Caco-2 (cell line): ENCODE measurements around the gene CENPX. TPM values are rescaled to one million over a fixed set of nuclear protein-coding genes. Genes with fewer than 3 reads are reported as not detected.

Experiments used
- BruUV-seq: library from RNA; stranded (reverse); fragments of 400-500 nt; replicated peaks from 2 replicates; lab custom pipeline; 2021; lab: Mats Ljungman, UMichigan
- CTCF ChIA-PET: fragments of 300-600 bp; sonication (Branson Sonifier 250); formaldehyde crosslinking; loops from one replicate; lab custom pipeline; 2022; ENCODE audit warnings: antibody characterized with exemption; lab: Charles Lee
- POLR2A ChIA-PET: fragments of 300-600 bp; sonication (Branson Sonifier 250); formaldehyde crosslinking; loops from one replicate; lab custom pipeline; 2022; ENCODE audit warnings: antibody characterized with exemption; lab: Charles Lee
- DNase-seq, 2 experiments: peaks; one replicate each; pipeline versions ENCODE4 v3.0.0 to v3.0.0-alpha.2; 2020 to 2022
- H3K27me3 ChIP-seq: replicated peaks from 2 replicates; pipeline ENCODE4 v1.6.0; 2011; ENCODE audit warnings: low read length; ENCODE audit not compliant: control insufficient read depth, insufficient read depth
- H3K36me3 ChIP-seq: 2 replicates; pipeline ENCODE4 v1.5.1; 2011; ENCODE audit warnings: low read length; ENCODE audit not compliant: control insufficient read depth, insufficient read depth
- H3K4me1 ChIP-seq: fragments of 250-450 bp; sonication (Bioruptor Pico); 2 replicates; pipeline ENCODE4 v1.5.1; 2020; ENCODE audit warnings: mild to moderate bottlenecking
- H3K4me3 ChIP-seq: 2 replicates; pipeline ENCODE4 v1.5.1; 2011; ENCODE audit warnings: low read depth, mild to moderate bottlenecking, control low read depth, low read length
- H3K9me3 ChIP-seq: fragments of 250-450 bp; sonication (Bioruptor Pico); 2 replicates; pipeline ENCODE4 v1.5.1; 2020; ENCODE audit warnings: mild to moderate bottlenecking, moderate library complexity
- H3K27ac Mint-ChIP-seq: one replicate; pipeline ENCODE4 v1.8.0; 2022; ENCODE audit warnings: mixed read lengths; ENCODE audit not compliant: unreplicated experiment
- H3K27me3 Mint-ChIP-seq: one replicate; pipeline ENCODE4 v1.8.0; 2022; ENCODE audit warnings: mixed read lengths; ENCODE audit not compliant: insufficient read depth, unreplicated experiment
- H3K36me3 Mint-ChIP-seq: one replicate; pipeline ENCODE4 v1.8.0; 2022; ENCODE audit warnings: mild to moderate bottlenecking, mixed read lengths; ENCODE audit not compliant: insufficient read depth, unreplicated experiment
- H3K4me1 Mint-ChIP-seq: one replicate; pipeline ENCODE4 v1.8.0; 2022; ENCODE audit warnings: low read depth, mixed read lengths; ENCODE audit not compliant: unreplicated experiment
- H3K4me3 Mint-ChIP-seq: one replicate; pipeline ENCODE4 v1.8.0; 2022; ENCODE audit warnings: mild to moderate bottlenecking, moderate library complexity, mixed read lengths; ENCODE audit not compliant: unreplicated experiment
- H3K9me3 Mint-ChIP-seq: one replicate; pipeline ENCODE4 v1.8.0; 2022; ENCODE audit warnings: mixed read lengths; ENCODE audit not compliant: unreplicated experiment
- intact Hi-C: fragments of 100-400 bp; cut with micrococcal nuclease; formaldehyde crosslinking; loops from one replicate; pipeline ENCODE4 v1.10.0; 2022; ENCODE audit not compliant: unreplicated experiment
- total RNA-seq: library from RNA; stranded (reverse); gene quantifications from 2 replicates; pipeline ENCODE4 v1.2.3, GENCODE V29; 2022
- TF ChIP-seq, protein P1 (sequence below), 2 experiments: fragments of 200-600 bp in 1 of 2; IDR thresholded peaks; 1 replicate in 1 of 2; 2 replicates in 1 of 2; pipeline versions ENCODE4 v1.5.1 to v1.8.0; 2011 to 2022; ENCODE audit warnings: antibody characterized with exemption in 1 of 2, control low read depth in 1 of 2, inconsistent platforms in 1 of 2, low read depth in 1 of 2, low read length in 1 of 2, mild to moderate bottlenecking in 1 of 2, moderate library complexity in 1 of 2; ENCODE audit not compliant: insufficient read depth in 1 of 2, severe bottlenecking in 1 of 2, unreplicated experiment in 1 of 2

Gene CENPX
- total RNA-seq, 1 experiment from 2014 or later: 85.3 TPM

DNA sequence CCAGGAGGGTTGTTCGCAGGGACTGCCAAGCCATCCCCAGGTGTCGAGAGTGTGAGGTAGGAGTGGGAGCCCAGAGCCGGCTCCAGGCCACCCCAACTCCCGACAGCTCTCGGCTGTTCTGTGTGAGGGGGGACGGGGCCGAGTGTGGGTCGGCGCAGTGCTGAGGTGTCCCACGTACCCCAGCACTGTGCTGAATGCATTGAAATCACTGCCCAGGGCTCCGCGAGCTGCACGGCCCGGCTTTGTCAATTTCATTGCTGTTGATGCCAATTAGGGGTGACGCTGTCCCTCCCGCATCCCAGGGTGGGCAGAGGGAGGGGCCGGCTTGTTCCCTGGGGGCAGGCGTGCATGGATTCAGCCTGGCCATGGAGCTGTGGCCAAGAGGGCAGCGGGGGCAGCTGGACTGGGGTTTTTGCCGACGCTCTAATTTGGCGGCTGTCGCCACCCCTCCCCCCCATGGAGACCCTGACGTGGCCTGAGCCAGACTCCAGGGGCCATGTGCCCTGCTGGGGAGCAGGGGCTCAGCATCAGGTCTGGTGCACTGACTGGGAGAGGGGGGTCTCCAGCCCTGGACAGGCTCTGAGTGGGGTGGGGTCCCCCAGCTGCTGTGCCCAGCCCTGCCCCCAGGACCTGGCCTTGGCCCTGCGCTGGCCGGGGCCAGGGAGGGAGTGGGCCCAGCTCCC is 14.3 kb downstream of the CENPX start:
- Histone ChIP-seq H3K4me3 (no peak overlapping the region), H3K4me1 (peaks cover 10% of the 10 kb centered on the region), H3K9me3 (no peaks in the 10 kb centered on the region), H3K36me3 (no peaks in the 10 kb centered on the region), H3K27me3 (no peaks in the 10 kb centered on the region)
- Mint-ChIP-seq H3K4me1 (no peaks in the 10 kb centered on the region), H3K36me3 (peaks cover 17% of the 10 kb centered on the region), H3K27ac (no peak overlapping the region), H3K4me3 (no peak overlapping the region), H3K9me3 (no peaks in the 10 kb centered on the region), H3K27me3 (no peaks in the 10 kb centered on the region)
- BruUV-seq: no TSS peak
- CTCF ChIA-PET: no interaction called here
- no peak for DNase-seq
- TF ChIP-seq, protein P1, sequence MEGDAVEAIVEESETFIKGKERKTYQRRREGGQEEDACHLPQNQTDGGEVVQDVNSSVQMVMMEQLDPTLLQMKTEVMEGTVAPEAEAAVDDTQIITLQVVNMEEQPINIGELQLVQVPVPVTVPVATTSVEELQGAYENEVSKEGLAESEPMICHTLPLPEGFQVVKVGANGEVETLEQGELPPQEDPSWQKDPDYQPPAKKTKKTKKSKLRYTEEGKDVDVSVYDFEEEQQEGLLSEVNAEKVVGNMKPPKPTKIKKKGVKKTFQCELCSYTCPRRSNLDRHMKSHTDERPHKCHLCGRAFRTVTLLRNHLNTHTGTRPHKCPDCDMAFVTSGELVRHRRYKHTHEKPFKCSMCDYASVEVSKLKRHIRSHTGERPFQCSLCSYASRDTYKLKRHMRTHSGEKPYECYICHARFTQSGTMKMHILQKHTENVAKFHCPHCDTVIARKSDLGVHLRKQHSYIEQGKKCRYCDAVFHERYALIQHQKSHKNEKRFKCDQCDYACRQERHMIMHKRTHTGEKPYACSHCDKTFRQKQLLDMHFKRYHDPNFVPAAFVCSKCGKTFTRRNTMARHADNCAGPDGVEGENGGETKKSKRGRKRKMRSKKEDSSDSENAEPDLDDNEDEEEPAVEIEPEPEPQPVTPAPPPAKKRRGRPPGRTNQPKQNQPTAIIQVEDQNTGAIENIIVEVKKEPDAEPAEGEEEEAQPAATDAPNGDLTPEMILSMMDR (IDR thresholded peaks at IDR 0.05; ENCODE audit: insufficient read depth in 1 of 2, low read depth in 1 of 2, low read length in 1 of 2, severe bottlenecking in 1 of 2, unreplicated experiment in 1 of 2): no peak
- intact Hi-C loops: no loop called here
- POLR2A ChIA-PET: no interaction called here

DNA sequence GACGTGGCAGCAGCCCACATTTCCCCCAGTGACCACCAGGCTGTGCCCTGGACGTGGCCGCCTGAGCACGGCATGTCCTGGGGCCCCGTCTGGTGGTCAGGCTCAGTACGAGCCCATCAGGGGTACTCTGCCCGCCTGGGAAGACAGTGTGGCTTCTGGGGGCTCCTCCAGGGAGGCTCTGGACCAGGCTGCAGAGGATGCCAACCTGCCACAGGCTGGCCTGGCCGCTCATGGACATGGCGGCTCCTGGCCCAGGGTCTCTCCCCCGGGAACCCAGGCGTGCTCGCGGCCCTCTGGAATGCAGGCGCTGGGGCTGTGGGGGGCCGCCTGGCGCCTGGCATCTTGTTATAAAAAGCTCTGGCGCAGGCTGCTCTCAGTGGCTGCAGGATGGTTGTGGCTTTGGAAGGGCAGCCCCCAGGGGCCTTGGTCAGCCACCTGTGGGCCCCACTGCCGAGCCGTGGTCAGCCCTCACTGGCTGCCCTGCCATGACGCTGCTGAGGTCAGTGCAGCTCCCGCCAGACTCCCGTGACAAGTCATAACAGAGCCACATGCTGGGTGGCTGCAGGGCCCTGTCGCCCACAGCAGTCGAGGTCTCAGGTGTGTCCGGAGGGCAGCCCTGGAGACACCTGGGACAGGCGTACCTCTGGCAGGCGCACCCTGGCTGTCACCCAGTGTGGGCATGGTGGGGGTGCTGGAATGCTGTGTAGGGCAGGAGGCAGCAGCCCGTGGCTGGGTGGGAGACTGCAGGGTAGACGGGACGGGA is 15.0 kb downstream of the CENPX start:
- no TSS peak for BruUV-seq
- Histone ChIP-seq H3K9me3 (no peaks in the 10 kb centered on the region), H3K36me3 (no peaks in the 10 kb centered on the region; the same call in 1 of the 2 replicates), H3K4me3 (no peak overlapping the region), H3K27me3 (no peaks in the 10 kb centered on the region), H3K4me1 (peaks cover 14% of the 10 kb centered on the region)
- H3K4me1 Mint-ChIP-seq: no peaks in the 10 kb centered on the region
- no peak for DNase-seq
- ChIA-PET POLR2A (no interaction called here), CTCF (no interaction called here)
- no peak overlapping the region for H3K27ac Mint-ChIP-seq
- no peak overlapping the region for H3K4me3 Mint-ChIP-seq
- TF ChIP-seq, protein P1 (IDR thresholded peaks at IDR 0.05; ENCODE audit: insufficient read depth in 1 of 2, low read depth in 1 of 2, low read length in 1 of 2, severe bottlenecking in 1 of 2, unreplicated experiment in 1 of 2): no peak
- H3K27me3 Mint-ChIP-seq: no peaks in the 10 kb centered on the region
- no peaks in the 10 kb centered on the region for H3K9me3 Mint-ChIP-seq
- intact Hi-C loops: no loop called here
- peaks cover 17% of the 10 kb centered on the region for H3K36me3 Mint-ChIP-seq

DNA sequence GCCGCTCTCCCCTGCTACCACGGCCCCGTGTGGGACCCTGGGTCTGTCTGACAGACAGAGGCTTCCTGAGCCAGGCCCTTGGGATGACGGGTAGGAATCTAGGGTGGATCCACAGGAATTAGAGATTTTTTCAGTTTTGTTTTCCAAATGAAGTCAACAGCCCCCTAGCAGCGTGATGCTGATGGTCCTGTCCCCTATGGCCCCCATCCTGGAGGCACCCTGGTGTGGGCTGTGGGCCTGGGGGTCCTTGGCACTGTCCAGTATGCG is 15.5 kb downstream of the CENPX start:
- intact Hi-C loops: no loop called here
- Histone ChIP-seq H3K36me3 (no peaks in the 10 kb centered on the region; the same call in 1 of the 2 replicates), H3K4me1 (peaks cover 19% of the 10 kb centered on the region), H3K27me3 (no peaks in the 10 kb centered on the region), H3K4me3 (no peak overlapping the region), H3K9me3 (no peaks in the 10 kb centered on the region)
- no peaks in the 10 kb centered on the region for H3K4me1 Mint-ChIP-seq
- TF ChIP-seq, protein P1 (IDR thresholded peaks at IDR 0.05; ENCODE audit: insufficient read depth in 1 of 2, low read depth in 1 of 2, low read length in 1 of 2, severe bottlenecking in 1 of 2, unreplicated experiment in 1 of 2): no peak
- DNase-seq: no peak
- CTCF ChIA-PET: no interaction called here
- POLR2A ChIA-PET: no interaction called here
- peaks cover 17% of the 10 kb centered on the region for H3K36me3 Mint-ChIP-seq
- no peak overlapping the region for H3K27ac Mint-ChIP-seq
- no peak overlapping the region for H3K4me3 Mint-ChIP-seq
- no peaks in the 10 kb centered on the region for H3K9me3 Mint-ChIP-seq
- BruUV-seq: no TSS peak
- H3K27me3 Mint-ChIP-seq: no peaks in the 10 kb centered on the region
